Nucleus accumbens (tissue), 56 donors: ENCODE results near the gene BCAT1.
A peak's percentile ranks its signal among the peaks of the same experiment; 100 is the strongest.
"Not testable (repeated sequence)": the region's sequence is repeated elsewhere in the genome, so short reads cannot be mapped to it uniquely, and the experiment has no call there.

Experiments used
- DNase-seq, 56 donors: peaks; one replicate each; lab custom pipeline; 2025; lab: John Stamatoyannopoulos, UW

Gene BCAT1

GRCh38 chr12:24901576-24902461 is 47.1 kb downstream of the BCAT1 start:
- peak in 55 of 56 donors; percentile 5 to 84 (median 65) for DNase-seq

GRCh38 chr12:24900196-24900595 is 48.7 kb downstream of the BCAT1 start:
- DNase-seq, result no peak

GRCh38 chr12:24899503-24900075 is 49.3 kb downstream of the BCAT1 start:
- DNase-seq, result no peak

- no peak for DNase-seq
These were observed 50.3 kb downstream of the BCAT1 start for GRCh38 chr12:24898606-24899005.

GRCh38 chr12:24898185-24898584 is 50.7 kb downstream of the BCAT1 start:
- DNase-seq, result no peak

GRCh38 chr12:24896171-24896570 is 52.7 kb downstream of the BCAT1 start:
- DNase-seq, result no peak

GRCh38 chr12:24895612-24896011 is 53.3 kb downstream of the BCAT1 start:
- DNase-seq, result no peak

- no peak for DNase-seq
These were observed 54.0 kb downstream of the BCAT1 start for GRCh38 chr12:24894879-24895278.

- no peak for DNase-seq
These were observed 58.7 kb downstream of the BCAT1 start for GRCh38 chr12:24890048-24890803.

- no peak for DNase-seq
These were observed 59.5 kb downstream of the BCAT1 start for GRCh38 chr12:24889411-24889810.

GRCh38 chr12:24888813-24889212 is 60.1 kb downstream of the BCAT1 start:
- no peak for DNase-seq

- no peak for DNase-seq
These were observed 64.0 kb downstream of the BCAT1 start for GRCh38 chr12:24884911-24885310.

- no peak for DNase-seq
These were observed 67.1 kb downstream of the BCAT1 start for GRCh38 chr12:24881724-24882371.

- no peak for DNase-seq
These were observed 67.7 kb downstream of the BCAT1 start for GRCh38 chr12:24881227-24881626.

- no peak for DNase-seq
These were observed 68.2 kb downstream of the BCAT1 start for GRCh38 chr12:24880732-24881131.

- no peak for DNase-seq
These were observed 69.3 kb downstream of the BCAT1 start for GRCh38 chr12:24879644-24880043.

- DNase-seq, result no peak
These were observed 73.9 kb downstream of the BCAT1 start for GRCh38 chr12:24875014-24875413.

- DNase-seq, result no peak
These were observed 76.7 kb downstream of the BCAT1 start for GRCh38 chr12:24872211-24872610.

- not testable (repeated sequence) for DNase-seq
These were observed 82.8 kb downstream of the BCAT1 start for GRCh38 chr12:24866139-24866538.

GRCh38 chr12:24864796-24865125 is 84.1 kb downstream of the BCAT1 start:
- no peak for DNase-seq
